ENCODE data around the gene DNAJC9.

DNAJC9 gene

GRCh38 chr10:73239908-73240307, 7.1 kb downstream of the DNAJC9 start:
- DNase-seq (ENCODE audit: extremely low read depth in 1 of 2, low read depth in 1 of 2) = no peak

- DNase-seq (ENCODE audit: extremely low read depth in 1 of 2, low read depth in 1 of 2) = no peak
These were observed 8.0 kb downstream of the DNAJC9 start for GRCh38 chr10:73238990-73239566.

- no peak for DNase-seq (ENCODE audit: extremely low read depth in 1 of 2, low read depth in 1 of 2)
These were observed 12.4 kb downstream of the DNAJC9 start for GRCh38 chr10:73234695-73235094.

GRCh38 chr10:73233883-73234282, 13.2 kb downstream of the DNAJC9 start:
- no peak for DNase-seq (ENCODE audit: extremely low read depth in 1 of 2, low read depth in 1 of 2)

- DNase-seq (ENCODE audit: extremely low read depth in 1 of 2, low read depth in 1 of 2) = no peak
These were observed 14.2 kb downstream of the DNAJC9 start for GRCh38 chr10:73232887-73233286.

- no peak for DNase-seq (ENCODE audit: extremely low read depth in 1 of 2, low read depth in 1 of 2)
These were observed 17.5 kb downstream of the DNAJC9 start for GRCh38 chr10:73229567-73229966.

- no peak for DNase-seq (ENCODE audit: extremely low read depth in 1 of 2, low read depth in 1 of 2)
These were observed 18.8 kb downstream of the DNAJC9 start for GRCh38 chr10:73228247-73228646.

- no peak for DNase-seq (ENCODE audit: extremely low read depth in 1 of 2, low read depth in 1 of 2)
These were observed 20.4 kb downstream of the DNAJC9 start for GRCh38 chr10:73226663-73227062.

- no peak for DNase-seq (ENCODE audit: extremely low read depth in 1 of 2, low read depth in 1 of 2)
These were observed 21.5 kb downstream of the DNAJC9 start for GRCh38 chr10:73225518-73225917.

- DNase-seq (ENCODE audit: extremely low read depth in 1 of 2, low read depth in 1 of 2) = no peak
These were observed 26.1 kb downstream of the DNAJC9 start for GRCh38 chr10:73220989-73221388.

- no peak for DNase-seq (ENCODE audit: extremely low read depth in 1 of 2, low read depth in 1 of 2)
These were observed 27.7 kb downstream of the DNAJC9 start for GRCh38 chr10:73219384-73219783.

GRCh38 chr10:73218431-73219191, 28.4 kb downstream of the DNAJC9 start:
- no peak for DNase-seq (ENCODE audit: extremely low read depth in 1 of 2, low read depth in 1 of 2)

GRCh38 chr10:73217628-73218027, 29.4 kb downstream of the DNAJC9 start:
- no peak for DNase-seq (ENCODE audit: extremely low read depth in 1 of 2, low read depth in 1 of 2)

- DNase-seq (ENCODE audit: extremely low read depth in 1 of 2, low read depth in 1 of 2) = no peak
These were observed 31.3 kb downstream of the DNAJC9 start for GRCh38 chr10:73215749-73216148.

GRCh38 chr10:73211106-73211811, 35.8 kb downstream of the DNAJC9 start:
- no peak for DNase-seq (ENCODE audit: extremely low read depth in 1 of 2, low read depth in 1 of 2)

GRCh38 chr10:73210395-73211105, 36.5 kb downstream of the DNAJC9 start:
- DNase-seq (ENCODE audit: extremely low read depth in 1 of 2, low read depth in 1 of 2) = no peak

GRCh38 chr10:73209705-73210104, 37.4 kb downstream of the DNAJC9 start:
- no peak for DNase-seq (ENCODE audit: extremely low read depth in 1 of 2, low read depth in 1 of 2)

GRCh38 chr10:73207883-73208282, 39.2 kb downstream of the DNAJC9 start:
- DNase-seq (ENCODE audit: extremely low read depth in 1 of 2, low read depth in 1 of 2) = no peak

GRCh38 chr10:73206385-73206784, 40.7 kb downstream of the DNAJC9 start:
- DNase-seq (ENCODE audit: extremely low read depth in 1 of 2, low read depth in 1 of 2) = no peak

- DNase-seq (ENCODE audit: extremely low read depth in 1 of 2, low read depth in 1 of 2) = no peak
These were observed 41.2 kb downstream of the DNAJC9 start for GRCh38 chr10:73205890-73206289.

GRCh38 chr10:73205081-73205480, 42.0 kb downstream of the DNAJC9 start:
- no peak for DNase-seq (ENCODE audit: extremely low read depth in 1 of 2, low read depth in 1 of 2)

All from stimulated activated CD8-positive, alpha-beta memory T cell treated with anti-CD3 and anti-CD28 coated beads, Interleukin-7, amount 100 ng/mL, for 48 hours (primary cell).